ENCODE results near the gene TTBK2. TPM values are rescaled to one million over a fixed set of nuclear protein-coding genes. Genes with fewer than 3 reads are reported as not detected.

The TTBK2 gene
- total RNA-seq, 4 donors from 2014 or later, result 8.3 to 28.8 (median 11.8) TPM

DNA sequence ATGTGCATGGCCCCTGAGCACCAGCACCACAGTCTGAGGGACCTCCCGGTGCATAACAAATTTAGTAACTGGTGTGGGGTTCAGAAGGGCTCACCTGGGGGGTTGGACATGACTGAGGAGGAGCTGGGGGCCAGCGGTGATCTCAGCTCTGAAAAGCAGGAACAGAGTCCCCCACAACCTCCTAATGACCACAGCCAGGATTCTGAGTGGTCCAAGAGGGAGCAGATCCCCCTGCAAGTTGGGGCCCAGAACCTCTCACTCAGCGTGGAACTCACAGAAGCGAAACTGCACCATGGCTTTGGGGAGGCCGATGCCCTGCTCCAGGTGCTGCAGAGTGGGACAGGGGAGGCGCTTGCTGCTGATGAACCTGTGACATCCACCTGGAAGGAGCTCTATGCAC lies 226.6 kb downstream of the TTBK2 start:
- TF ChIP-seq, protein P1, sequence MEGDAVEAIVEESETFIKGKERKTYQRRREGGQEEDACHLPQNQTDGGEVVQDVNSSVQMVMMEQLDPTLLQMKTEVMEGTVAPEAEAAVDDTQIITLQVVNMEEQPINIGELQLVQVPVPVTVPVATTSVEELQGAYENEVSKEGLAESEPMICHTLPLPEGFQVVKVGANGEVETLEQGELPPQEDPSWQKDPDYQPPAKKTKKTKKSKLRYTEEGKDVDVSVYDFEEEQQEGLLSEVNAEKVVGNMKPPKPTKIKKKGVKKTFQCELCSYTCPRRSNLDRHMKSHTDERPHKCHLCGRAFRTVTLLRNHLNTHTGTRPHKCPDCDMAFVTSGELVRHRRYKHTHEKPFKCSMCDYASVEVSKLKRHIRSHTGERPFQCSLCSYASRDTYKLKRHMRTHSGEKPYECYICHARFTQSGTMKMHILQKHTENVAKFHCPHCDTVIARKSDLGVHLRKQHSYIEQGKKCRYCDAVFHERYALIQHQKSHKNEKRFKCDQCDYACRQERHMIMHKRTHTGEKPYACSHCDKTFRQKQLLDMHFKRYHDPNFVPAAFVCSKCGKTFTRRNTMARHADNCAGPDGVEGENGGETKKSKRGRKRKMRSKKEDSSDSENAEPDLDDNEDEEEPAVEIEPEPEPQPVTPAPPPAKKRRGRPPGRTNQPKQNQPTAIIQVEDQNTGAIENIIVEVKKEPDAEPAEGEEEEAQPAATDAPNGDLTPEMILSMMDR (IDR thresholded peaks at IDR 0.05), result no peak
- no peak for ATAC-seq (ENCODE audit: low FRiP score)
- DNase-seq (ENCODE audit: low spot score), result no peak

DNA sequence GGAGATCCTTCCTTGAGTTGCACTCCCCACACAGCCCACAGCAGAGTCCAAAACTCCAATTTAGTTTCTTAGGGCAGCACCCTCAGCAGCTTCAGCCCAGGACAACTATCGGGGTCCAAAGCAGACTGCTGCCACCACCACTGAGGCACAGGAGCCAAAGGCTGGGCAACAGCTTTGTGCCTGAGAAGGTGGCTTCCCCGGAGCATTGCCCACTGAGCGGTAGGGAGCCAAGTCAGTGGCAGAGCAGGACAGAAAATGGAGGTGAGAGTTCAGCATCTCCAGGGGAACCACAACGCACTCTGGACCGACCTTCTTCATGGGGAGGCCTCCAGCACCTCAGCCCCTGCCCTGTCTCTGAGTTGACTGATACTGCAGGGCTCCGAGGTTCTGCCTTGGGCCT lies 227.1 kb downstream of the TTBK2 start:
- no peak for DNase-seq (ENCODE audit: low spot score)

DNA sequence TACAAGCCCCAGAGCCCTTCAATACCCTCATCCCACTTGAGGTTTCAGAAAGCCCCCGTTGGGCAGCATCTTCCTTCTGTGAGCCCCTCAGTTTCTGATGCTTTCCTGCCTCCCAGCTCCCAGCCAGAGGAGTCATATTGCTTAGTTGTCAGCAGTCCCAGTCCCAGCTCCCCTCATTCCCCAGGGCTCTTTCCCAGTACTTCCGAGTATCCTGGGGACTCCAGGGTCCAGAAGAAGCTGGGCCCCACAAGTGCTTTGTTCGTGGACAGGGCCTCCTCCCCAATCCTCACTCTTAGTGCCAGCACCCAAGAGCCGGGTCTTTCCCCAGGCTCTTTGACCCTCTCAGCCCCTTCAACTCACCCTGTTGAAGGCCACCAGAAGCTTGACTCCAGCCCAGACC lies 227.6 kb downstream of the TTBK2 start:
- ATAC-seq (ENCODE audit: low FRiP score) (no peak), DNase-seq (ENCODE audit: low spot score) (no peak)
- TF ChIP-seq, protein P1 (IDR thresholded peaks at IDR 0.05), result no peak

More for the DNA sequence above, 227.1 kb downstream of the TTBK2 start:
- ATAC-seq (ENCODE audit: low FRiP score), result no peak
- TF ChIP-seq, protein P1 (IDR thresholded peaks at IDR 0.05), result no peak

DNA sequence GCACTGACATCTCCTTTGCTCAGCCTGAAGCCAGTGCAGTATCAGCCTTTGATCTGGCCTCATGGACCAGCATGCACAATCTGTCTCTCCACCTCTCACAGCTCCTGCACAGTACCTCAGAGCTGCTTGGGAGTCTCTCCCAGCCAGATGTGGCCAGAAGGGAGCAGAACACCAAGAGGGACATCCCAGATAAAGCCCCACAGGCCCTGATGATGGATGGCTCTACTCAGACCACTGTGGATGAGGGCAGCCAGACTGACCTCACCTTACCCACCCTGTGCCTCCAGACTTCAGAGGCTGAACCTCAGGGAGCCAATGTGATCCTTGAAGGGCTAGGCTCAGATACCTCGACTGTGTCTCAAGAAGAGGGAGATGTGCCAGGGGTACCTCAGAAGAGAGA lies 228.0 kb downstream of the TTBK2 start:
- TF ChIP-seq, protein P1 (IDR thresholded peaks at IDR 0.05), result no peak
- no peak for DNase-seq (ENCODE audit: low spot score)
- no peak for ATAC-seq (ENCODE audit: low FRiP score)

DNA sequence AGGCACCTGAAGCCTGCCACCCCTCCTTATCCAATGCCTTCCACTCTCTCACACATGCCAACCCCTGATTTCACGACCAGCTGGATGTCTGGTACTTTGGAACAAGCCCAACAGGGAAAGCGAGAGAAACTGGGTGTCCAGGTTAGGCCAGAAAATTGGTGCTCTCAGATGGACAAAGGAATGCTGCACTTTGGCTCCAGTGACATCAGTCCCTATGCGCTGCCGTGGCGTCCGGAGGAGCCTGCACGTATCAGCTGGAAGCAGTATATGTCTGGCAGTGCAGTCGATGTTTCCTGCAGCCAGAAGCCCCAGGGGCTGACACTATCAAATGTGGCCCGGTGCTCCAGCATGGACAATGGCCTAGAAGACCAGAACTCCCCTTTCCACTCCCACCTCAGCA lies 228.8 kb downstream of the TTBK2 start:
- DNase-seq (ENCODE audit: low spot score) (no peak), ATAC-seq (ENCODE audit: low FRiP score) (no peak)
- TF ChIP-seq, protein P1 (IDR thresholded peaks at IDR 0.05), result no peak

DNA sequence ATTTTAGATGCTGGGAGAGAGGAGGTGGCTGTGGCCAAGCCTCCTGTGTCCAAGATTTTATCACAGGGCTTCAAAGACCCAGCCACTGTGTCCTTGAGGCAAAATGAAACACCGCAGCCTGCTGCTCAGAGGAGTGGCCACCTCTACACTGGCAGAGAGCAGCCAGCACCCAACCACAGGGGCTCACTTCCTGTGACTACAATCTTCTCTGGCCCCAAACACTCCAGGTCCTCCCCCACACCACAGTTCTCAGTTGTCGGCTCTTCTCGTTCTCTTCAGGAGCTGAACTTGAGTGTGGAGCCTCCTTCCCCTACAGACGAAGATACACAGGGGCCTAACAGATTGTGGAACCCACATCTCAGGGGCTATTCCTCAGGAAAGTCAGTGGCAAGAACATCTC lies 229.3 kb downstream of the TTBK2 start:
- no peak for ATAC-seq (ENCODE audit: low FRiP score)
- TF ChIP-seq, protein P1 (IDR thresholded peaks at IDR 0.05), result no peak
- no peak for DNase-seq (ENCODE audit: low spot score)

Small RNA genes lying within 50 kb of the gene (small RNA-seq; reads per million reads assigned to genes)
- not detected for gene KRT8P50

Other genes starting within 250 kb of the TTBK2 start
- gene CDAN1, start 183.7 kb downstream of the TTBK2 start, total RNA-seq, result 10 to 100 TPM in 1 of 4 donors, 1 to 10 TPM in 3; 5.4 to 15.1 (median 7.5) TPM
- gene UBR1, start 185.3 kb upstream of the TTBK2 start, total RNA-seq, result 10 to 100 TPM; 37.3 to 45.7 (median 43.5) TPM
- 10 to 100 TPM; 16.6 to 32.9 (median 21.0) TPM for gene TMEM62, start 212.8 kb upstream of the TTBK2 start, total RNA-seq